ENCODE results near the gene SLC10A2. TPM values are rescaled to one million over a fixed set of nuclear protein-coding genes. Genes with fewer than 3 reads are reported as not detected.
"Not testable (repeated sequence)": the region's sequence is repeated elsewhere in the genome, so short reads cannot be mapped to it uniquely, and the experiment has no call there.

Gene SLC10A2
- polyA plus RNA-seq, 1 experiment: not detected

GRCh38 chr13:103097366-103097928 is 31.2 kb upstream of the SLC10A2 start:
- Histone ChIP-seq H3K4me3 (ENCODE audit: low read depth, low read length) (no peak overlapping the region), H3K27me3 (ENCODE audit: control insufficient read depth, insufficient read depth, low read length) (no peaks in the 10 kb centered on the region), H3K36me3 (ENCODE audit: control insufficient read depth, insufficient read depth, low read length) (no peaks in the 10 kb centered on the region)
- no peak for DNase-seq (ENCODE audit: low read depth)
- TF ChIP-seq, protein P1, sequence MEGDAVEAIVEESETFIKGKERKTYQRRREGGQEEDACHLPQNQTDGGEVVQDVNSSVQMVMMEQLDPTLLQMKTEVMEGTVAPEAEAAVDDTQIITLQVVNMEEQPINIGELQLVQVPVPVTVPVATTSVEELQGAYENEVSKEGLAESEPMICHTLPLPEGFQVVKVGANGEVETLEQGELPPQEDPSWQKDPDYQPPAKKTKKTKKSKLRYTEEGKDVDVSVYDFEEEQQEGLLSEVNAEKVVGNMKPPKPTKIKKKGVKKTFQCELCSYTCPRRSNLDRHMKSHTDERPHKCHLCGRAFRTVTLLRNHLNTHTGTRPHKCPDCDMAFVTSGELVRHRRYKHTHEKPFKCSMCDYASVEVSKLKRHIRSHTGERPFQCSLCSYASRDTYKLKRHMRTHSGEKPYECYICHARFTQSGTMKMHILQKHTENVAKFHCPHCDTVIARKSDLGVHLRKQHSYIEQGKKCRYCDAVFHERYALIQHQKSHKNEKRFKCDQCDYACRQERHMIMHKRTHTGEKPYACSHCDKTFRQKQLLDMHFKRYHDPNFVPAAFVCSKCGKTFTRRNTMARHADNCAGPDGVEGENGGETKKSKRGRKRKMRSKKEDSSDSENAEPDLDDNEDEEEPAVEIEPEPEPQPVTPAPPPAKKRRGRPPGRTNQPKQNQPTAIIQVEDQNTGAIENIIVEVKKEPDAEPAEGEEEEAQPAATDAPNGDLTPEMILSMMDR (IDR thresholded peaks at IDR 0.05; ENCODE audit: insufficient read depth, low read depth, low read length): no peak
- ChIA-PET POLR2A (no interaction called here), CTCF (no interaction called here)

GRCh38 chr13:103093649-103094048 is 27.4 kb upstream of the SLC10A2 start:
- POLR2A ChIA-PET; CTCF ChIA-PET; H3K36me3 ChIP-seq (ENCODE audit: control insufficient read depth, insufficient read depth, low read length); DNase-seq (ENCODE audit: low read depth); H3K27me3 ChIP-seq (ENCODE audit: control insufficient read depth, insufficient read depth, low read length); H3K4me3 ChIP-seq (ENCODE audit: low read depth, low read length): not testable (repeated sequence)

- Histone ChIP-seq H3K4me3 (ENCODE audit: low read depth, low read length) (no peak overlapping the region), H3K36me3 (ENCODE audit: control insufficient read depth, insufficient read depth, low read length) (no peaks in the 10 kb centered on the region), H3K27me3 (ENCODE audit: control insufficient read depth, insufficient read depth, low read length) (no peaks in the 10 kb centered on the region)
- no peak for DNase-seq (ENCODE audit: low read depth)
- TF ChIP-seq, protein P1 (IDR thresholded peaks at IDR 0.05; ENCODE audit: insufficient read depth, low read depth, low read length): no peak
- ChIA-PET POLR2A (no interaction called here), CTCF (no interaction called here)
These were observed 21.1 kb upstream of the SLC10A2 start for GRCh38 chr13:103087275-103087674.

GRCh38 chr13:103081435-103081834 is 15.2 kb upstream of the SLC10A2 start:
- TF ChIP-seq, protein P1 (IDR thresholded peaks at IDR 0.05; ENCODE audit: insufficient read depth, low read depth, low read length): no peak
- Histone ChIP-seq H3K27me3 (ENCODE audit: control insufficient read depth, insufficient read depth, low read length) (no peaks in the 10 kb centered on the region), H3K4me3 (ENCODE audit: low read depth, low read length) (no peak overlapping the region), H3K36me3 (ENCODE audit: control insufficient read depth, insufficient read depth, low read length) (no peaks in the 10 kb centered on the region)
- DNase-seq (ENCODE audit: low read depth): no peak
- ChIA-PET CTCF (no interaction called here), POLR2A (no interaction called here)

DNA sequence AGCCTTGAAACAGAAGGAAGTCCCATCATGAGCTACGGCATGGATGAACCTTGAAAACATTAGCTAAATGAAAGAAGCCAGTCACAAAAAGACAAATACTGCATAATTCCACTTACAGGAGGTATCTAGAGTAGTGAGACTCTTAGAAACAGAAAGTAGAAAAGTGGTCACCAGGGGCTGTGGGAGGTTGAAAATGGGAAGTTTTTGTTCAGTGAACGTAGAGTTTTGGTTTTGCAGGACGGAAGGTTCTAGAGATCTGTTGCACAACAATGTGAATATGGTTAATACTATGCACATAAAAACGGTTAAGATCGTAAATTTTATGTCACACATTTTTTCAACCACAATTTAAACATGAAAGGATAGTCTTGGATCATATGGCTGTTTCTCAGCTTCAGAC is 11.9 kb upstream of the SLC10A2 start:
- ChIA-PET CTCF (interaction anchor here (1.7 kb wide), 1 partner anchor 14 kb away, joined by 3 read pairs; no protein-coding TSS in a partner anchor), POLR2A (no interaction called here)
- no peaks in the 10 kb centered on the region for H3K36me3 ChIP-seq (ENCODE audit: control insufficient read depth, insufficient read depth, low read length)
- H3K4me3 ChIP-seq (ENCODE audit: low read depth, low read length): no peak overlapping the region
- no peak for DNase-seq (ENCODE audit: low read depth)
- no peaks in the 10 kb centered on the region for H3K27me3 ChIP-seq (ENCODE audit: control insufficient read depth, insufficient read depth, low read length)
- TF ChIP-seq, protein P1 (IDR thresholded peaks at IDR 0.05; ENCODE audit: insufficient read depth, low read depth, low read length): no peak

- ChIA-PET CTCF (no interaction called here), POLR2A (no interaction called here)
- TF ChIP-seq, protein P1 (IDR thresholded peaks at IDR 0.05; ENCODE audit: insufficient read depth, low read depth, low read length): no peak
- Histone ChIP-seq H3K36me3 (ENCODE audit: control insufficient read depth, insufficient read depth, low read length) (no peaks in the 10 kb centered on the region), H3K27me3 (ENCODE audit: control insufficient read depth, insufficient read depth, low read length) (no peaks in the 10 kb centered on the region), H3K4me3 (ENCODE audit: low read depth, low read length) (no peak overlapping the region)
- DNase-seq (ENCODE audit: low read depth): no peak
These were observed 2.6 kb upstream of the SLC10A2 start for GRCh38 chr13:103068836-103069235.
